ENCODE measurements around the gene RPS6KA5.
"Not testable (repeated sequence)": the region's sequence is repeated elsewhere in the genome, so short reads cannot be mapped to it uniquely, and the experiment has no call there.

The RPS6KA5 gene

DNA sequence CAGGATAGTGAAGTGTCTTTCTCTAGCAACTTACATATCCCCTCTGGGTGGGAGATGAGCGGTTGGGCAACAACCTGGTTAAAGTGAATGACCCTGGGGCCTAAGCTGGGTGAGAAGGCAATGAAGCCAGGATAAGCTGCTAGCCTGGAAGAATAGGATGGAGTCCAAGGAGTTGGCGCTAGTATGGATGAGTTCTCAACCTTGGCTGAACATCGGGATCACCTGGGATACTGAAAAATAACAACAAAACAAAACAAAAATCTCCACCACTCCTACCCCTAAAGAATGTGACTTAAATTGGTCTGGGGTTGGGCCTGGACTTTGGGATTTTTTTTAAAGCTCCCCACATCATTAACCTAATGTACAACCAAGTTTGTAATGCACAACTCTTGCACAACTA is 4.8 kb upstream of the RPS6KA5 start:
- DNase-seq (ENCODE audit: low spot score): no peak

DNA sequence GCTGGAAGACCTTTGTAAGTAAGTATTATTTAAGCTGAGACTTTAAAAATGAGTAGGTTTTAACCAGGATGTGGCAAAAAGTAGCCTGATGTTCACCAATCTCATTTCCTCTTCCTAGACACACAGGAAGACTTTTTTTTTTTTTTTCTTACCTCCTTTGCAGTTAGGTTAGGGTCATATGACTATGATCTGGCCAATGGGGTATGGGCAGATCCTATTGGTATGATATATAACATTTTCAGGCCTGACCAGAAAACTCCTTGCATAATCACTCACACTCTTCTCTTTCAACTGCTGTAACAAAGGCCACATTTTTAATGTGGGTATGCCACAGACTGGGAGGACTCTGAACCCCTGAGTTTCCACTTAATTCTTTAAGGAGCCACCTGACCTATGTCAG is 2.7 kb upstream of the RPS6KA5 start:
- peak; percentile 72 for DNase-seq (ENCODE audit: low spot score)

DNA sequence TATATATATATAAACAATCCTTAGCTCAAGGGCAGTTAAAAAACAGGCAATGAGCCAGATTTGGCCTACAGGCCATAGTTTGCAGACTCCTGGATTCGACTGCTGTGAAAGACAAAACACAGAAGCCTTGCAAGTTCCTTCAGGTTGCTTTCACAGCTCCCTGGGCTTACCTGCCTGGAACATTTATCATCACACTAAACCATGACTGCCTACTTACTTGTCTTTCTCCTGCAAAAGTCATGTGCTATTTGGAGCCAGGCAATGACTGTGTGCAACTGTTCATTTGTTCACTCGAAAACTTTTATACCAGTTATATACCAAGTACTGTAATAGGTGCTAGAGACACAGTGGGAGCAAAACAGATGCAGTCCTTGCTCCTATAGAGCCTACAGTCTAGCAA is 2.2 kb upstream of the RPS6KA5 start:
- no peak for DNase-seq (ENCODE audit: low spot score)

DNA sequence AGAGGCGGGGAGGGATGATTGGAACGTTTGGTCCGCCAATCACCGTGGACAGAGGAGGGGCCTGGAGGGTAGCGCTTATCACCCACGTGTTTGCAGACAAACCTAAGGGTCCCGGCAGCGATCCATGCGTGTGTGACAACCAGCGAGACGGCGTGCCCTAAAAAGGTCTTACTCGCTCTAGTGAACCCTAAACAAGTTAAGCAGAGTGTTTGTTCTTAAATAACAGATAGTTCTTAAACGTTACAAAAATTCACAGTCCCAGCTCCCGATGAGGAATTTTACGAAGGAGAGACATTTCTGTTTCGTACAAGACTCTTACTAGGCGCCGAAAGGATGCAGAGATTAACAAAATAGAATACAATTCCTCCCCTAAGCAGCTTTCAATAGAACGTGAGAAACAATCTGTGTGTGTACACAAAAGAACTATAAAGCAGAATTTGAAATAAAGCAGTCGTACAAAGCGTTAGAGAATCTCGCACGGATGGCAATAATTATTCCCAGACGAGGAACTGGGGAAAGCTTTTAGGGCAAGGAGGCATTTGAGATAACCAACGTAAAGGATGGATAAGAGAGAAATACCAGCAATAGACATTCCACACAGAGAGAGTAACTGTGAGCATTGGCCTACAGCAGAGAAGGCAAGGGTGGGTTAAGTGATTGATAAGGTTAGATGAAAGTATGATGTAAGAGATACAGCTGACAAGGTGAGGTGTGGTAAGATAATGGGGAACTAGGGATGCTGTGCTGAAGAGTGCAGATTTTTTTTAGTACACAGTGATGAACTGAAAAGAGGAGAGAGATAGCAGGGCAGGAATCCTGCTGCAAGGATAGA is 831 bp upstream of the RPS6KA5 start:
- no peak for DNase-seq (ENCODE audit: low spot score)

DNA sequence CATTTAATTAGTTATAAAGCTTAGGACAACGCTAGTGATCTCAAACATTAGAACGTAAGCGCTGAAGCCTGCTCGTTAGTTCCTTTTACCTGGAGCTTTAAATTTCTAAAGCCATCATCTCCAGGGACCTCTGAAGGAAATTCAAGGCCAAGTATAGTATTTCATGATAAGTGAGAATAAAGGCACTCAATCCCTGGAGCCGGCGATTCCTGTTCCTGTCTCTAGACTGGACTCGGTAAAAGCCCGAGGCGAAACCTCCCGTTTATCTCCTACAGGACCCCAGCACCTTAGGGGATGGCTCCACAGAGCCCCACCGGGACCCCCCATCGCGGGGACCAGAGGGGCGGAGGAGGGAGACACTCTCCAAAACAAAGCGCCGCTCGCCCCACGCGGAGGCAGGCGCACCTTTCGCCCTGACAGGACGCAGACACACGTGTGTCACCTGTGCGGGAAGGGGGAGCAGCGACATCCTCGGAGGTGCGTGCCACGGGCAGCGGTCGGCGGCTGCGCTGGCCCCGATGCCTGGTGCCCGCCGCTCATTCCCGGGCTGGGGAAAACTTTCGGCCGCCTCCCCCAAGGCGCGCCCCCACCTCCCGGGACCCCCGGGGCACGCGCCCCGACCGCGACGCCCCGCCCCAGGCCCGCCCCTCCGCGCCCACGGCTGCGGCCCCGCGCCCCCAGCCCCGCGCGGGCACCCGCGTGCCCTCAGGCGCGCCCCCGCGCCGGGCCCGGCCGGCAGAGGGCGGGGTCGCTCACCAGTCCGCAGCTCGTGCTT is 678 bp downstream of the RPS6KA5 start:
- DNase-seq (ENCODE audit: low spot score): peak; percentile 62

DNA sequence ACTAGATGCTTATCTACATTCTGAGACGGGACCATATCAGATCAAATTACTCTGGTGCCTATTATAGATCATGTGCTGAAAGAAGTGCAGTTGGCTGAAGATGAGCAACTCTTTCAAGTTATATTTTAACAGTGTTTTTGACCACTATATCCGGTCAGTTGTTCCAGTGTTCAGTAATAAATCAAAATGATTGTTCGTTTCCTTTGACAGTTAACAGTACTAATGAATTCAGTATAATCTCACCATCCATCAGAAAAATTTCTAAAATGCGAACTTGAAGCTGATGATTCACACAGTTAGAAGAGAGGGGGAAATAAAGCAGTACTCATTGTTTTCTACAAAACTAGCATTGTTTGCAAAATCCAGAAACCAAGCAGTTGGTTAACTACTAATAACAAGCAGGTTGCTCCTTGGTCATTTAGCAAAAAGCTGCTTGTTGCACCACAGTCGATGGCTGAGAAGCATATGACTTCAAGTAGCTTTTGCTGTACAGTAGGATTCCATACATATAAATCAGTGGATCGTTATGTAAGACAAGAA is 2.3 kb downstream of the RPS6KA5 start:
- no peak for DNase-seq (ENCODE audit: low spot score)

DNA sequence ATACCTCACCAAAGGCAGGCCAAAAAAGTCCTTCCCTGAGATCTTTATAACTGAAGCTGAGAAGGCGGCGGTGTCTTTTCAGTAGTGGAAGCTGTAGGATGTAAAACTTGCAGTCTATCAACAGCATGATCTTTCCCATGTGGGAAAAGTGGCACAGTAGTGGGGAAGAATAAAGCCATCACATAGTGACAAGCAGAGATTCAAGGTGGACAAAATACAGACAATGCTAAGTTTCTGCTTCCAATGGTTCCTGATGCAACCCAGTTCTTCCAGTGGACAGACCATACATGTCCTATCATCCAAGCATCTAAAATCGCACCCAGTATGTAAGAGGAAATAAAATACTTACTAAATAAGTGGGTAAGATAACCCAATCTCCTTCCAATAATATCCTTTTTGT is 4.1 kb downstream of the RPS6KA5 start:
- DNase-seq (ENCODE audit: low spot score): no peak

DNA sequence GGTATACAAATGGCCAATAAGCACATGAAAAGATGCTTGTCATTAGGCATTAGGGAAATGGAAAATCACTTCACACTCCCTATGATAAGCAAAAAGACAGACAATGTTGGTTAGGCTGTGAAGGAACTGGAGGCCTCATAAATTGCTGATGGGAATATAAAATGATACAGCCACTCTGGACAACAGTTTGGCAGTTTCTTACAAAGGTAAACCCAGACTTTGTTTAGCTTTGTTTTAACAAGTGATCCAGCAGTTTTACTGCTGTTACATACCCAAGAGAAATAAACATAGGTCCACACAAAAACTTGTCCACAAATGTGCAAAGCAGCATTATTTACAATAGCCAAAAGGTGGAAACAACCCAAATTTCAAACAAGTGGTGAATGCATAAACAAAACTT is 5.4 kb downstream of the RPS6KA5 start:
- DNase-seq (ENCODE audit: low spot score): no peak

DNA sequence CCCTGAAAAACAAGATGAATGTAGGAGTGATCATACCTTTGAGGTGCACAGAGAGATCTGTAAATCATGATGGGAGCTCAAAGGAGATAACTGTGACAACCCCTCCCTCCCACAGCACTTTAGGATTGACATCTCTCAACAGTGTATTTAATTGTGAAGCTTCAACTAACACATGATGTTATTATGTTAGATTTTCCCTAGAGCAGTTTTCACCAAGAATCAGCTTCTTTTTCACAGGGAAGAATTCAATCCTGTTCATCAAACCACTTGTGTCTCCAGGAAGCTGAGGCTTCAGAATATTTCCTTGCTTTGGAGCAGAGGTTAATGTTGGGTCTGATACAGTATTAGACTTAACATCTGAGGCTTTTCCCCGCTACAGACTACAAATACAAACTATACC is 11.8 kb downstream of the RPS6KA5 start:
- no peak for DNase-seq (ENCODE audit: low spot score)

DNA sequence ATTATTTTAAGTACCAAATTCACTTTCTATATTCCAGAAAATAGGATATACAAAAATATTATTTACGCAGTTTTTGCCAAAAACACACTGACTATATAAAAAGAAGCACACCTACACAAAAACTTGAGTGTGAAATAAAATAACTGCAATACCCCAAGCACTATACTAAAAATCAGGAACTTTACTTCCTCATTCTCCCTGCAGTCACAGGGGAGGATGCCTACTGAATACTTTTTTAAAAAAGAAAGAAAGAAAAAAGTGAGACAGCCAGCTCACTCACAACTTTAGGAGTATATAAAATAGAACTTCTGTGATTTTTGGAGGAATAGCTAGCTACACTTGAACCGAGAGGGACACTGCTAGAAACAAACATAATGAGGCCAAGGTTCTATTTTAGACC is 12.2 kb downstream of the RPS6KA5 start:
- DNase-seq (ENCODE audit: low spot score): no peak

DNA sequence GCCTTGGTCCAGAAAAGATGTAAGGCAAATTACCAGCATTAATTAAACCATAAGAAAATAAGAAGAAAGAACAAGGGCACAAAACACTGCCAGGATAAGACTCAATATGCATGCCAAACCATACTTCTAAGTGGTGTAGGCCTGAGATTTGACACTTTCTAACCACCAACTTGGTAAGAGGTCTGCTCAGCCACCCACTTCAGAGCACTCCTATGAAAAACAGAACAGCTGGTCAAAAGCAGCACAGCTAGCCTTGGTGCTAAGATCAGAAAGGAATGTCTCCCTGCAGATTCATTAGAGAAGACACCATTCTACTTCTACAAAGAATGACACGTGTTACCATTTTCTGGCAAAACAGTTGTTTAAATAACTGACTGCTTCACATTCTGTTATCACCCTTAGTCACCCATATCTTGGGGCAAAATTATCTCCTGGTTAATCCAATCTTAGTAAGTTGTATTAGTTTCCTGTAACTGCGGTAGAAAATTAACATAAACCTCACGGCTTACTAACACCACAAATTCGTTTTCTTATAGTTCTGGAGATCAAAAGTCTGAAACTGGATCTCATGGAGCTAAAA is 13.2 kb downstream of the RPS6KA5 start:
- no peak for DNase-seq (ENCODE audit: low spot score)

DNA sequence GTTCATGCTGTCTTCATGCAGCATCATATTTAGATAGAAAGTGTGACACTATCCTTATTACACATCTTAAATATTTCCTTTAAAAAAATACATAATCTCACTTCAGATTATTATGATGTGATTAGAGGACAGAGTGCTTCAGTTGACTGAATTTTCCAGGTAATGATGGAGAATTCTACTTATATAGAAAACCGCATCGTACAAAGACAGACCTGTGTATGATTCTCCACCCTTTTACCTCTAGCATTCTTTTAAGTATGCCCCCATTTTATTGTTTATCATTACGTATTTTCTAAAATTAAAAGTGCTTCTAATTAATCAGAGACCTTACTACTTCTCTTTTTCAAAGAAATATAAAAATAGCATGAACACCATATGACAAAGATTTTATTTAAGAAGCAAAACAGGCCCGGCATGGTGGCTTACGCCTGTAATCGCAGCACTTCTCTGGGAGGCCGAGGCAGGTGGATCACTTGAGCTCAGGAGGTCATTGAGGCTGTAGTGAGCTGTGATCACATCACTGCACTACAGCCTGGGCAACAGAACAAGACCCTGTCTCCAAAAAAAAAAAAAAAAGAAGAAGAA is 13.9 kb downstream of the RPS6KA5 start:
- no peak for DNase-seq (ENCODE audit: low spot score)

DNA sequence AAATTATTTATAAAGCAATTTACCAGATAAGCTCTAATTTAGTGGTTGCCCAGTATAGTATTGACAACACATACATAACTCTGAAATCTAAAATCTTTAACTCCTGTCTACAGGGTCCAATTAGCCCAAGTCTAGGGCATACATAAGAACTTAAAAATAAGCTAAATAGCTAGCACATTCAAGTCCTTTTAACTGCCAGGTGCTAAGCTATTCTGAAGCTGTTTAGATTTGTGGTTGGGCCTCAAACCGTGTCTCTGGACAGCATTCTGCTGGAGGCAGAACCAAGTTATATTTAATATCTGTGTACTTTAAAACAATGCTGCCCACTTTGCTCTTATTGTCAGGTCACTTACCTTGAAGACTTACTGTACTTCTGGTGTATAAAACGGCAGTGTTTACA is 19.0 kb downstream of the RPS6KA5 start:
- no peak for DNase-seq (ENCODE audit: low spot score)

DNA sequence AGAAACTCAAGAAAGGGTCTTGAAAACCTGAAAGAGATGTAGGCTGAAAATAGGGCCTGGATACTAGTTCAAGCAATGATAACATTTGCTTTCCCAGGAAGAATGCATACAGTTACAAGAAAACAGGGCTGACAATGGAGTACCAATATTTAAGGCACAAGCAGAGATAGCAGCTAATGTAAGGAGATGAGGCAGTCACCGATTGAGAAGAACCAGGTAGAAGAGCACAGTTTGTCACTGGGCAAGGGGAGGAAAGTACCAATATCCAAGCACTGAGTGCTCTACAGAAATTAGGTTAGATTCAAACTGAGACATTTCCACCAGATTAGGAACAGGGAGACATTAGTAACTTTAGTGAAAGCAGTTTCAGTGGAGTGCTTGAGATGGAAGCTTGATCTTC is 19.9 kb downstream of the RPS6KA5 start:
- DNase-seq (ENCODE audit: low spot score): no peak

DNA sequence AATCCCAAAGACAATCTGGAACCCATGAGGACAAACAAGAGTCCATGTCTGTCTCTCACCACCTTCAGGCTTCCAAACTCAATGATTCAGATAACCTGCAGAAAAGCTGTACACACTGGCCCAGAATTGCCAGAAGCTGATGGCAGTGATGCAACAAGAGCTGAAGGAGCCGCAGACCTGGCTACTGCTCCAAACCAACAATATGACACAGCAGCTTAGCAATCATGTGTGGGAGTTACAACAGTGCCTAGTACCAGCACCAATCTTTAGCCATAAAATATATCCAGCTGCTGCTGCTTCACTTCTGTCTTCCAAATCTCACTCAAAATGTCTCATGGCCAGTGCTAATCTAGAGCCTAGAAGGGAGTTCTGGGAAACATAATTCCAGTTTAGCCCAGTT is 22.0 kb downstream of the RPS6KA5 start:
- no peak for DNase-seq (ENCODE audit: low spot score)

DNA sequence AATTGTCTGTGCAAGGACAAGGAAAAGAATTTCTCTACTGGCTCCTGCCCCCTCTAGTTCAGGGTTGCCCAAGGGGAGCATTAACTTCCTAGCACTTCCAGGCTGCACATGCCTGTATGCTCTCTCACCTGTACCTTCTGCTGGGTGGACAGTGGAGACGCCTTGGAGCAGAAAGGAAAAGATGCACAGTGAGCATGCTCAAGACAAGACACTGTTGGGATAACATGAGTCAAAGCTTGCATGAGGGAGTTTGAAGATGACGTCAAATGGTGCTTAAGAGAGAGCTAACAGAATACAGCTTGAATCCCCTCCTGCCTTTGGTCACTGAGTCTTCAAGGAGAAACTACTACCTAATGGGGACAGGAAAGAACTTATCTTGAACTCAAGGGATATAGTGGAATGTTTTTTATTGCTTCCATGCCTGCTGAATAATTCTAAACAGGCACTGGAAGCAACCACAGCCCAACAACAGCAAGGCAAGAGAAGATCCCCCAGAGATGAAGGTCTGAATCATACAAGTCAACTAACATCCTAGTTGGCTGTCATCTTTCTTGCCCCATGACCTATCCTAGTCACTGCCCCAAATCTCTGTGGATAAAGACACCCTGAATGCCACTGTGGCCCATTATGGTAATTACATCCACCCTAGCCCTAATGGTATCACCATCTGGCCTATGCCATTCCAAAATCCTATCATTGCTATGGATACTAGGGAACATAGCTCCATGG is 23.5 kb downstream of the RPS6KA5 start:
- no peak for DNase-seq (ENCODE audit: low spot score)

DNA sequence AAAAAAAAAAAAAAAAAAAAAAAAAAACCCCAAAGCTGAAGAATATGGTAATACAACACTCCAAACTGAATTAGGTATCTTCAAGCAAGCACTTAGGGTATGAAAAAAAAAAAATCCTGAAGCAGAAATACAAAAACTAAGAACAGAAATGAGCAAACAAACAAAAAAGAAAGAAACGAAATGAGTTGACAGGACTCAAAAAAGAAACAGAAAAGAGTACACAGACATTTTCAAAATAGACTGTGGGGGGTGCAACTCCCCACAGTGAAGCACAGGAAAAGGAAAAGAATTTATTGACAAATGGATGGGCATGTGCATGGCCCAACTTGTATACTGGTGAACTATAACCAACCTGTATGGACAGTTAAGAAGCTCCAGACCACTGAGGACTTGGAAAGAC is 24.6 kb downstream of the RPS6KA5 start:
- no peak for DNase-seq (ENCODE audit: low spot score)

DNA sequence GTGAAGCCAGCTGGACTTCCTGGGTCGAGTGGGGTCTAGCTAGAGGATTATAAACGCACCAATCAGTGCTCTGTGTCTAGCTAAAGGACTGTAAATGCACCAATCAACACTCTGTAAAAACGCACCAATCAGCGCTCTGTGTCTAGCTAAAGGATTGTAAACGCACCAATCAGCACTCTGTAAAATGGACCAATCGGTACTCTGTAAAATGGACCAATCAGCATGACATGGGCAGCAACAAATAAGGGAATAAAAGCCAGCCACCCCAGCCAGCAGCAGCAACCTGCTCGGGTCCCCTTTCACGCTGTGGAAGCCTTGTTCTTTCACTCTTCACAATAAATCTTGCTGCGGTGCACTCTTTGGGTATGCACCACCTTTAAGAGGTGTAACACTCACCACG is 26.1 kb downstream of the RPS6KA5 start:
- not testable (repeated sequence) for DNase-seq (ENCODE audit: low spot score)

DNA sequence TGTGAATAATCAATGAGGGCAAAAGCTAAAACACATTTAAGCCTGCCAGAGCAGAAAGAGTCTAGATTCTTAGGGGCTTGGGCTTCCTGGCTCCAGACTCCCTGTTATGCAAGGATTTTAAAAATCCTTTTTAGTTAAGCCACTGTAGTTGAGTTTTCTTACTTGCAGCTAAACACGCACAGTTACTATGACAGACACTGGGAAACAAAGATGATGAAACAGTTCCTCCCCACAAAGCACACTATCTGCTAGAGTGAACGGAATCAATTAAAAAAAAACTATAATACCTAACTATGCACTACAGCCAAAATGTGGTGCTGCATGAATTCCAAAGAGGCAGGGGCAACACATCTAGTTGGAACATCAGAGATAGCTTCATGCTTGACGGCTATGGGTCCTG is 28.2 kb downstream of the RPS6KA5 start:
- DNase-seq (ENCODE audit: low spot score): no peak

DNA sequence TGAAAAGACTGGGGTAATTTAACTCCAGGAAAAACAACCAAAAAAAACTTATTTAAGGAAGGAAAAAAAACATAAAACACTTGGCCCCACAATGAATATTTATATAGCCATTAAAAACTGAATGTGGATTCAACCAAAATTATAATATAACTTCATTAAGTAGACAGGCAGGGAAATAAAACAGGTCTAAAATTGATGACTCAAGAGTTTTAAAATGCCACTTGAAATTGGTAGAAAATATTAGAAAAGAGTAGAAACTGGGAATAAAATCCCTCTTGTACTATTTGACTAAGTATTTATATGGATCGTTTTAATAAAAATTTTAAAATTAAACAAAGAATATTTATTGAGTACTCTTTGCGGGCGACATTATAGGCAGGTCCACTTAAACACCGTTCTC is 28.8 kb downstream of the RPS6KA5 start:
- no peak for DNase-seq (ENCODE audit: low spot score)

DNA sequence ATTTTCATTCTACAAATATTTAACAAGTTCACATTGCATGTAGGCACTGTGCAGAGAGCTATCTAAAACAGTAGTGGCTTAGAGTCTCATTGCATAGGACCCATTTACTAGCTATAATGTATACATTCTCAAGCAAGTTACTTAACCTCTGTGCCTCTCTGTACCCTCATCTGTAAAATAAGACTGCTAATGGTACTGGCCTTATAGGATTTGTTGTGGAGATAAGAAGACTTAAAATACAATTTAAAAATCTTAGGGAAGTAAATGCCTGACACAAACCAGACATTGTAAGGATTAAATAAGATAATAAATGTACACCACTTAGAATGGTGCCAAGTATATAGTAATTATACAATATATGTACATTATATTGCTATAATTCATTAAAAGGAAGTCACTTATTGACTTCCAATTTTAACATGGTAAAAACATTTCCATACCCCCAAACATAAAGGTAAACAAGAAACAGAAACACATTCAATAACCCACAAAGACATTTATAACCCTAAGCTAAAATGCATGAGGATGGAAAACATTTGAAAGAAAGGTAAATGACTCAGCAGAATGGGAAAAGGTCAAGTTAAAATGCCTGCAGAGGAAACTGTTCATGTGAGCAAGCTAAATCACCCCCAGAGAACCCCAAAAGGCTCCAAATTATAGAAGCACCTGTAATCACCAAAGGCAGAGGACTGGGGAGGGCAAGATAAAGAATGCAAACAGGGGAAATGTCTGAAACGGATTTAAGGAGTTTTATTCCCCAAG is 30.8 kb downstream of the RPS6KA5 start:
- no peak for DNase-seq (ENCODE audit: low spot score)

Data from CD4-positive, alpha-beta T cell treated with Interleukin-6 at 100 ng/mL for 8 hours (primary cell).